ENCODE measurements around the gene TEX19. TPM values are rescaled to one million over a fixed set of nuclear protein-coding genes. Genes with fewer than 3 reads are reported as not detected.

TEX19 gene
- total and polyA plus RNA-seq, 12 donors, result not detected

DNA sequence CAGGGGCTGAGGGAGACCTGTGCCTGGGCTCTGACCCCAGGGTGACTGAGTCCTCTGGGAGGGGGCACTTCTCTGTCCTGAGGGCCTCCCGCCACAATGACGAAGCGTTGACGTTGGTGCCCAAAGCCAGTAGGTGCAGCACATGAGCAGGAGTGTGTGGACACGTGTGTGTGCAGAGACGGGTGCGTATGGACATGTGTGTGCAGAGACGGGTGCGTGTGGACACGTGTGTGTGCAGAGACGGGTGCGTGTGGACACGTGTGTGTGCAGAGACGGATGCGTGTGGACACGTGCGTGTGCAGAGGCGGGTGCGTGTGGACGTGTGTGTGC lies 40.9 kb upstream of the TEX19 start:
- ATAC-seq (no peak), DNase-seq (no peak)
- Histone ChIP-seq H3K36me3 (peaks cover 0 to 6% (median 0%) of the 10 kb centered on the region in 9 donors), H3K4me3 (no peak overlapping the region), H3K4me1 (peaks cover 0 to 31% (median 7%) of the 10 kb centered on the region in 9 donors), H3K27ac (no peak overlapping the region), H3K27me3 (peaks cover 17 to 52% (median 40%) of the 10 kb centered on the region in 7 donors), H3K9me3 (no peaks in the 10 kb centered on the region)
- 97 to 98% methylated on average over 20 of the region's 20 CpGs for WGBS, 2 donors
- TF ChIP-seq, protein P1, sequence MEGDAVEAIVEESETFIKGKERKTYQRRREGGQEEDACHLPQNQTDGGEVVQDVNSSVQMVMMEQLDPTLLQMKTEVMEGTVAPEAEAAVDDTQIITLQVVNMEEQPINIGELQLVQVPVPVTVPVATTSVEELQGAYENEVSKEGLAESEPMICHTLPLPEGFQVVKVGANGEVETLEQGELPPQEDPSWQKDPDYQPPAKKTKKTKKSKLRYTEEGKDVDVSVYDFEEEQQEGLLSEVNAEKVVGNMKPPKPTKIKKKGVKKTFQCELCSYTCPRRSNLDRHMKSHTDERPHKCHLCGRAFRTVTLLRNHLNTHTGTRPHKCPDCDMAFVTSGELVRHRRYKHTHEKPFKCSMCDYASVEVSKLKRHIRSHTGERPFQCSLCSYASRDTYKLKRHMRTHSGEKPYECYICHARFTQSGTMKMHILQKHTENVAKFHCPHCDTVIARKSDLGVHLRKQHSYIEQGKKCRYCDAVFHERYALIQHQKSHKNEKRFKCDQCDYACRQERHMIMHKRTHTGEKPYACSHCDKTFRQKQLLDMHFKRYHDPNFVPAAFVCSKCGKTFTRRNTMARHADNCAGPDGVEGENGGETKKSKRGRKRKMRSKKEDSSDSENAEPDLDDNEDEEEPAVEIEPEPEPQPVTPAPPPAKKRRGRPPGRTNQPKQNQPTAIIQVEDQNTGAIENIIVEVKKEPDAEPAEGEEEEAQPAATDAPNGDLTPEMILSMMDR (IDR thresholded peaks at IDR 0.05), result no peak
- intact Hi-C loops (cut with DNase I), result loop anchor here in 1 of 10 donors (5.0 kb wide), 1 partner anchor 61 kb away; no protein-coding TSS in a partner anchor

DNA sequence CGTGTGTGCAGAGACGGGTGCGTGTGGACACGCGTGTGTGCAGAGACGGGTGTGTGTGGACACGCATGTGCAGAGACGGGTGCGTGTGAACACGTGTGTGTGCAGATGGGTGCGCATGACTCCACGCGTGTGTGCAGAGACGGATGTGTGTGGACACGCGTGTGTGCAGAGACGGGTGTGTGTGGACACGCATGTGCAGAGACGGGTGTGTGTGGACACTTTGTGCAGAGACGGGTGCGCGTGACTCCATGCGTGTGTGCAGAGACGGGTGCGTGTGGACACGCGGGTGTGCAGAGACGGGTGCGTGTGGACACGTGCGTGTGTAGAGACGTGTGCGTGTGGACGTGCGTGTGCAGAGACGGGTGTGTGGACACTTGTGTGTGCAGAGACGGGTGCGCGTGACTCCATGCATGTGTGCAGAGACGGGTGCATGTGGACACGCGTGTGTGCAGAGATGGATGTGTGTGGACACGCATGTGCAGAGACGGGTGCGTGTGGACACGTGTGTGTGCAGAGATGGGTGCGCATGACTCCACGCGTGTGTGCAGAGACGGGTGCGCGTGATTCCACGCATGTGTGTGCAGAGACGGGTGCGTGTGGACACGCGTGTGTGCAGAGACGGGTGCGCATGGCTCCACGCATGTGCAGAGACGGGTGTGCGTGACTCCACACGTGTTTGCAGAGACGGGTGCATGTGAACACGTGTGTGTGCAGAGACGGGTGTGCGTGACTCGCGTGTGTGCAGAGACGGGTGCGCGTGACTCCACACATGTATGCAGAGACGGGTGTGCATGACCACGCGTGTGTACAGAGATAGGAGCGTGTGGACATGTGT lies 40.1 kb upstream of the TEX19 start:
- Histone ChIP-seq H3K4me3 (no peak overlapping the region), H3K9me3 (no peaks in the 10 kb centered on the region), H3K4me1 (peaks cover 0 to 31% (median 7%) of the 10 kb centered on the region in 9 donors), H3K36me3 (peaks cover 0 to 6% (median 0%) of the 10 kb centered on the region in 9 donors), H3K27me3 (peaks cover 17 to 44% (median 32%) of the 10 kb centered on the region in 7 donors), H3K27ac (no peak overlapping the region)
- DNase-seq, result no peak
- no peak for ATAC-seq
- TF ChIP-seq, protein P1 (IDR thresholded peaks at IDR 0.05), result no peak
- intact Hi-C loops (cut with DNase I), result loop anchor here in 1 of 10 donors (5.0 kb wide), 1 partner anchor 62 kb away; no protein-coding TSS in a partner anchor
- WGBS, 2 donors, result 95 to 97% methylated on average over 76 of the region's 76 CpGs

DNA sequence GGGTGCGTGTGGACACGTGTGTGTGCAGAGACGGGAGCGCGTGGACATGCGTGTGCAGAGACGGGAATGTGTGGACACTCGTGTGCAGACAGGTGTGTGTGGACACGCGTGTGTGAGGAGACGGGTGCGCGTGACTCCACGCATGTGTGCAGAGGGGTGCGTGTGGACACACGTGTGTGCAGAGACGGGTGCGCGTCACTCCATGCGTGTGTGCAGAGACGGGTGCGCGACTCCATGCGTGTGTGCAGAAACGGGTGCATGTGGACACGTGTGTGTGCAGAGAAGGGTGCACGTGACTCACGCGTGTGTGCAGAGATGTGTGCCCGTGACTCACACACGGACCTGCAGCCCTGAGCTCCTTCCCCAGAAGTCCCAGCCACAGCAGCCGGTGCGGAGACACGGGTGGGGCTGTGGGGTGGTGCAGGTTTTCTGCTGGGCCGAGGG lies 39.4 kb upstream of the TEX19 start:
- intact Hi-C loops (cut with DNase I), result loop anchor here (2.0 to 10.0 kb wide), 11 partner anchors 19 to 285 kb away; partner anchors contain the start of genes DCXR (in 1 of the 10) and RAC3 (in 1 of the 10)
- Histone ChIP-seq H3K27me3 (peaks cover 15 to 37% (median 26%) of the 10 kb centered on the region in 7 donors), H3K27ac (no peak overlapping the region), H3K9me3 (no peaks in the 10 kb centered on the region), H3K36me3 (peaks cover 0 to 6% (median 0%) of the 10 kb centered on the region in 9 donors), H3K4me1 (peaks cover 0 to 28% (median 7%) of the 10 kb centered on the region in 9 donors), H3K4me3 (no peak overlapping the region)
- DNase-seq (no peak), ATAC-seq (no peak)
- TF ChIP-seq, protein P1 (IDR thresholded peaks at IDR 0.05), result no peak
- WGBS, 2 donors, result 94 to 95% methylated on average over 35 of the region's 35 CpGs

DNA sequence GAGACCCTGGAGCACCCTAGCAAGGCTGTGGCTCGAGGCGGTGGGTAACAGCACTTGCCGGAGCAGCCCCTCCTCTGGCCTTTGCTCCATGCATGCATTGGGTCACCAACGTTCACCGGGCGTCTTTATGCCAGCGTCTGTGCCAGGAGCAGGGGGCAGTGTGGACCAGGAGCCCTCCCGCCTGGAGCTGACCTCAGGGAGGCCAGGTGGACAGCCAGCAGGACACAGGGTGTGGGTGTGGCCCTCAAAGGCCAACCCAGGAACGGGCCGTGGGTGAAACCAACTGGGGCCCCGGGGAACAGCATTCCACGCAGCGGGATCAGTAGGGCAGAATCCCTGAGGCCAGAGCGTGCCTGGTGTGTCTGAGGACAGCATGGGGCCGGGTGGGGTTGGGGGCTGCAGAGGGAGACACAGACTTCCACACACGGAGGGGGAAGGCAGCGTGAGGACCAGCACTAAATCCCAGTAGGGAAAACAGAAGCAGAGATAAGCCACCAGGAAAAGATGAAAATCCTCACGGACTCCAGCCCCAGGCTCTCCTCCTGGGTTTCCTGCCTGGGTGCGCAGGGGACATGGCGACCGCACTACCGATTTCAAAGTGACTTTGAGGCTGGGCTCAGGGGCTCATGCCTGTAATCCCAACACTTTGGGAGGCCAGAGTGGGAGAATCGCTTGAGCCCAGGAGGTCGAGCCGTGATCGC lies 38.8 kb upstream of the TEX19 start:
- TF ChIP-seq, protein P1 (IDR thresholded peaks at IDR 0.05), result no peak
- H3K27me3 ChIP-seq, result peaks cover 9 to 31% (median 21%) of the 10 kb centered on the region in 7 donors
- peak in 1 of 2 donors; percentile 10 for DNase-seq
- no peak for ATAC-seq
- intact Hi-C loops (cut with DNase I), result loop anchor here (2.0 to 10.0 kb wide), 10 partner anchors 19 to 285 kb away; partner anchors contain the start of genes DCXR (in 1 of the 10) and RAC3 (in 1 of the 10)
- H3K27ac ChIP-seq, result no peak overlapping the region
- no peaks in the 10 kb centered on the region for H3K9me3 ChIP-seq
- peaks cover 0 to 6% (median 0%) of the 10 kb centered on the region in 9 donors for H3K36me3 ChIP-seq
- WGBS, 2 donors, result 65 to 69% methylated on average over 26 of the region's 26 CpGs
- H3K4me1 ChIP-seq, result peaks cover 0 to 22% (median 7%) of the 10 kb centered on the region in 9 donors
- no peak overlapping the region for H3K4me3 ChIP-seq

Measured in heart right ventricle (tissue), 16 donors.